Measurements from ENCODE around the gene TMEM151A.
"Not testable (repeated sequence)": the region's sequence is repeated elsewhere in the genome, so short reads cannot be mapped to it uniquely, and the experiment has no call there.

The TMEM151A gene

DNA sequence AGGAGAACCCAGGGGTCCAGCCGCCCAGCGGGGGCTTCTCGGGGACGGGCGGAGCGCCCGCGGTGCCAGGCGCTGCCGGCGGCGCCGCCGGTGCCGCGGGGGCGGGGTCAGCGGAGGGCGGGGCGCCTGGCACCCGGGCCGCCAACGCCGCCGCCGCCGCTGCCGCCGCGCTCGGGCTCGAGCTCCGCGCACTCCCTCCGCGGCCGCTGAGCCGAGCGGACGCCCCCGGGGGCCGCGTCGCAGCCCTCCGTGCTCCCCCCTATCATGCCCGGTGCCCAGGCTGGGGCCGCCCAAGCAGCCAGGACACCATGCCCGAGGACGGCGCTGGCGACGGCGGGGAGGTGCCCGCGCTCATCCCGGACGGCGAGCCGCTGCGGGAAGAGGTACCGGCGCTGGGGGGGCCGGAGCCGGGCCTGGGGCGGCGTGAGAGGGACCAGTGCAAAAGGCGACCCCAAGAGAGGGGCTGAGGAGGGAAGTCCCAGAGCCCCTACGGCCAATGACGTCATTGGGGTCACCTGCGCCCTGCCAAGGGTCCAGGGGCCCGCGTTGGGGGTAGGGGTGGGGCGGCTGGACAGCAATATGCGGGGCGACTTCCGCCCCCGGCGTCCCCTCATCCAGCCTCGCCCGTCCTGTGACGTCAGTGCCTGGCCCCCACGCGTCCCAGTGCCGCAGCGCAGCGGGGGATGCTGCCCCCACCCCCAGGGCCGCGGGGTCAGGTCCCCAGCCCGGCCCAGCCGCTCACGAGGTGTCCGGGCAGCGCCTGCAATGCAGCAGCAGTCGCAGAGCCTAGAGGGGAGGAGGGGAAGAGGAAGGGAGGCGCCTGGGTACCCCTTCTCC lies at the start of gene TMEM151A:
Gene TMEM151A, plus strand, starts transcription at position 189 of the 837 bp plus-strand sequence. Its CDS starts 120 bp downstream, at position 309.
- Histone ChIP-seq H3K4me3 (peak within 1 kb of the TSS; percentile 21), H3K36me3 (replicated peaks) (peaks cover 3% of the 10 kb centered on the region), H3K4me1 (peaks cover 9% of the 10 kb centered on the region), H3K9me3 (no peaks in the 10 kb centered on the region), H3K27me3 (ENCODE audit: low read depth) (peaks cover 29% of the 10 kb centered on the region)
- in situ Hi-C loops (cut with MboI; ENCODE audit: low sequenced_read_pairs) = no loop called here
- no peak for DNase-seq (ENCODE audit: low spot score in 2 of 2)

DNA sequence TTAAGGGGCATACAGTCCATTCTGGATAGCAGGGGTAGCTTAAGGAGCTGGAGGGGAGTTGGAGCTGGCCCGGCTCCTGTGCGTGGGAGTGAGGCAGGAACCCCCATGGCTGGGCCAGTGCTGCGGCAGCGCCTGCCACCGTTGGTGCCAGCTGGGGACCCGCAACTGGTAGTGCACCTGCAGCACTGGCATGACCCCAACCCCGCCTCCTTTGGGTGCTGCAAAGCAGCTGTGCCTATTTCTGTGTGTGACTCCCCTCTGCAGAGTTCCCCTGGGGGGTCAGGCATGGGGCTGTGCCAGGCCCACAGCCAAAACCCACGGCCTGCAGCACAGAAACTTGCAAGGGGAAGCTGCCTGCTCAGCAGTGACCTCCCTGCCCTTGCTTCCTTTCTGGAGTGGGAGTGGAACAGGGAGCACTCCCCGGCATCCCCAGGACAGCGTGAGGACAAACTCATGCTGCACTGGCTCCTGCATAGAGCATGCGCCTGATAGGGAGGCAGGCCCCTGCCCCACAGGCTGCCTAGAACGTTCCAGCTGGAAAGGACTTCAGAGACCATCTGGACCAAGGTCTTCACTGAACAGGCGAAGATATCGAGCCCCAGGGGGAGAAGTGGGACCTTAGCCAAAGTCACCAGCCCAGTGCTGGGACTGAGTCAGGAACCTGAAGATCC lies 49.5 kb upstream of the TMEM151A start:
- H3K27me3 ChIP-seq (ENCODE audit: low read depth) = no peaks in the 10 kb centered on the region
- no peak overlapping the region for H3K4me3 ChIP-seq
- H3K4me1 ChIP-seq = no peaks in the 10 kb centered on the region
- in situ Hi-C loops (cut with MboI; ENCODE audit: low sequenced_read_pairs) = no loop called here
- DNase-seq (ENCODE audit: low spot score in 2 of 2) = no peak
- H3K9me3 ChIP-seq = no peaks in the 10 kb centered on the region
- no peaks in the 10 kb centered on the region; the same call in 1 of the 2 replicates for H3K36me3 ChIP-seq (replicated peaks)

DNA sequence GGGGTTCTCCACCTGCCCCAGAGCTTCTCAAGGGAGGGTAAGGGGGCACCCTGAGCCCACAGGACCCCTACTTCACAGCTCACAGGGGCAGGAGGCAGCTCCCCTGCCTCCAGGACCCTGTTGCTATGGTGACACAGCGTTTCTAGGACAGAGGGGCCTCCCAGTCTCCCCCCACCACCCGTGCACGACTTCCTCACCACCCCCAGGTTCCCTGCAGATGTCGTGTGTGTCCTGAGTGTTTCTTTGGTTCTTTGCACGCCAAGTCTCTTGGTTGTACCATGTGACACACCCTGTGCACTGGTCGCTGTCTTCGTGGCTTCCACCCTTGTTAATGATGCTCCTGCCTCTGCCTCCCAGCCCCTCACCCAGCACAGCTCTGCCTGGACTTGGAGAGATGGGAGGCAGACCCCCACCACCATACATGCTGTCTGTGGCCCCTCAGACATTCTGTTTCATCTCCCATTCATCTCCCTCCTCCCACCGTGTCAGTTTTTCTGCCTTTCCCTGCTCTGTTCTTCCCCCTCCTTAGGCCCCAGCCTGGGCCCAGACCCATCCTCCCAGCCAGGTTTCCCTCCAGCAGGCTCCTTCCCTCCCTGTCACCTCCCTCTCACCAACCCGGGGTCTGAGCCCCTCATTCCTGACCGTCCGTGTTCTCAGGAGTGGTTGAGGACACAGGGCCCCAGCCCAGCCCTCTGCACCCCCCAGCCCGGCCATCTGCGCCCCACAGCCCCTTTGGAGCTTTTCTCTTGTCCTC lies 47.7 kb upstream of the TMEM151A start:
- H3K4me3 ChIP-seq = no peak overlapping the region
- no peaks in the 10 kb centered on the region for H3K4me1 ChIP-seq
- in situ Hi-C loops (cut with MboI; ENCODE audit: low sequenced_read_pairs) = no loop called here
- H3K36me3 ChIP-seq (replicated peaks) = no peaks in the 10 kb centered on the region; the same call in 1 of the 2 replicates
- no peaks in the 10 kb centered on the region for H3K9me3 ChIP-seq
- H3K27me3 ChIP-seq (ENCODE audit: low read depth) = no peaks in the 10 kb centered on the region
- no peak for DNase-seq (ENCODE audit: low spot score in 2 of 2)

DNA sequence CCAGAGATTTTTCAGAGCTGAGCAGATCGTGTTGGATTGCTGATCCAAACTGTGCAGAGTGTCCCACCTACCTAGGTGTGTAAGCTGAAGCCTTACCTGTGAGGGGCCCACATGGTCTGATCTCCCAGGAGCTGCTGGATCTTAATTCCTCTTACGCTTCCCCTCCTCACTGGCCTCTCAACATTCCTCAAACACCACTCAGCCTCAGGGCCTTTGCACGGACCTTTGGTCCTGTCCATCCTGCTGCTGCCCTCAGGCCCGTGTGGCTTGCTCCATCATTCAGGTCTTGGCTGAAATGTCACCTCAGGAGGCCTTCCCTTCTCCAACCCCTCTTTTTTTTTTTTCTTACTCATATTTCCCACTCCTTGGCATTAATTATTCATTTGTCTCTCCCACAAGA lies 44.4 kb upstream of the TMEM151A start:
- in situ Hi-C loops (cut with MboI; ENCODE audit: low sequenced_read_pairs) = no loop called here
- Histone ChIP-seq H3K4me3 (no peak overlapping the region), H3K4me1 (no peaks in the 10 kb centered on the region), H3K27me3 (ENCODE audit: low read depth) (no peaks in the 10 kb centered on the region), H3K36me3 (replicated peaks) (no peaks in the 10 kb centered on the region), H3K9me3 (no peaks in the 10 kb centered on the region)
- DNase-seq (ENCODE audit: low spot score in 2 of 2) = no peak

DNA sequence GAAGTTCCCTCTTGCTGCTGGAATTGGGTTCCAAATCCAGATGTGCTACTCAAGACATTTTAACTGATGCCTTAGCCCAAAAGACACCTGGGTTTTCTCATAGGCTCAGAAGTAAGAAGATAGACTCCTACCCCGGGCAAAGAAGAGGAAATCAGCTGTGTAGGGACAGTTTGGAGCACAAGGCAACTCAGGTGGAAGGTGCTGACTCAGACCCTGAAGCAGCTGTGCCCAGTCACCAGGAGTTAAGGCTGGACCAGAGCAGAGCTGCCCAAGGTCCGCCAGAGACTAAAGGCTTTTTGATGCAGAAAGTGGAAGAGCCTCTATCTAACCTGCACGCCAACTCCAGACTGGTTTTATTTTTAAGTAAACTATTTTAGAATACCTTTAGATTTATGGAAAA lies 43.9 kb upstream of the TMEM151A start:
- no peak overlapping the region for H3K4me3 ChIP-seq
- no peak for DNase-seq (ENCODE audit: low spot score in 2 of 2)
- no peaks in the 10 kb centered on the region for H3K36me3 ChIP-seq (replicated peaks)
- no peaks in the 10 kb centered on the region for H3K27me3 ChIP-seq (ENCODE audit: low read depth)
- no peaks in the 10 kb centered on the region for H3K4me1 ChIP-seq
- in situ Hi-C loops (cut with MboI; ENCODE audit: low sequenced_read_pairs) = no loop called here
- H3K9me3 ChIP-seq = no peaks in the 10 kb centered on the region

DNA sequence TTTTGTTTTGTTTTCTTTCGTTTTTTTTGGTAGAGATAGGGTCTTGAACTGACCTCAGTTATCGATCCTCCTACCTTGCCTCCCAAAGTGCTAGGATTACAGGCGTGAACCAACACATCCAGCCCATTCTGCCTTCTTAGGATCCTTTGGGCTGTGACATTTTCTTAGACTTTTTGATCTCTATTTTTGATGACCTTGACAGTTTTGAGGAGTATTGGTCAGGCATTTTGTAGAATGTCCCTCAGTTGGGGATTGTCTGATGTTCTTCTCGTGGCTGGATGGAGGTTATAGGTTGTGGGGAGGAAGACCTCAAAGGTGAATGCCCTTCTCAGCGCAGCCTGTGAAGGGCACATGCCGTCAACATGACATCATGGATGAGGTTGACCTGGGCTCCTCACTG lies 42.8 kb upstream of the TMEM151A start:
- Histone ChIP-seq H3K4me1 (no peaks in the 10 kb centered on the region), H3K4me3 (no peak overlapping the region)
- in situ Hi-C loops (cut with MboI; ENCODE audit: low sequenced_read_pairs) = no loop called here

DNA sequence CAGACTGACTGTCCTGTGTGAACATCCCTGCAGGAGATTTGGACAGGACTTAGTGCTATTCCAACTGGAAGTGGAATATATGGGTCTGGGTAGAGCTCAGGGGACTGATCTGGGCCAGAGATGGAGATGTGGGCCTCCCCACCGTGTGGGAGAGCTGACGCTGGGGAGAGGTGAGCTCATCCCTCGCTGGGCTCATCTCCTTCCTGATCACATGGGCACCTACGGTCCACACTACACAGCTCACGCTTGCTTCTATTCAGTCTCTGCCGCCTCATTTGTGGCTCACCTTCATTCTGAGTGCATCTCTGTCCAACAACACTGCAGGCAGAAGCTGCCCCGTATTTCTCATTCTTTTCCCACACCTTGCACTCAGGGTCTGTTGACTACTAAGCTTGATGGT lies 39.9 kb upstream of the TMEM151A start:
- Histone ChIP-seq H3K36me3 (replicated peaks) (no peaks in the 10 kb centered on the region), H3K4me1 (peaks cover 3% of the 10 kb centered on the region), H3K27me3 (ENCODE audit: low read depth) (no peaks in the 10 kb centered on the region), H3K9me3 (no peaks in the 10 kb centered on the region), H3K4me3 (no peak overlapping the region)
- DNase-seq (ENCODE audit: low spot score in 2 of 2) = no peak
- in situ Hi-C loops (cut with MboI; ENCODE audit: low sequenced_read_pairs) = no loop called here

More for the DNA sequence above, 42.8 kb upstream of the TMEM151A start:
- no peaks in the 10 kb centered on the region for H3K9me3 ChIP-seq
- no peak for DNase-seq (ENCODE audit: low spot score in 2 of 2)
- H3K36me3 ChIP-seq (replicated peaks) = no peaks in the 10 kb centered on the region
- H3K27me3 ChIP-seq (ENCODE audit: low read depth) = no peaks in the 10 kb centered on the region

DNA sequence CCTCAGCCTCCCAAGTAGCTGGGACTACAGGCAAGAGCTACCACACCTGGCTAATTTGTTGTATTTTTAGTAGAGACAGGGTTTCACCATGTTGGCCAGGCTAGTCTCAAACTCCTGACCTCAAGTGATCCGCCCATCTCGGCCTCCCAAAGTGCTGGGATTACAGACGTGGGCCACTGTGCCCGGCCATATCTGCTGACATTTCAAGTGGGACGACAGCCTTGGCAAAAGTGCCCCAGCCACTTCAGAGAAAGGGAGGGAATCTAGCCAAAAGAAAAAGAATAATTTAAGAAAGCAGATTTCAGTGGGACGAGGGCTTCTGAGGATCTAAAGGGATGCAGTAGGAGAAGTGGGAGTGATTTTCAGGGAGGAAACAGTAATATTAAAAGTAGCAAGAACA lies 38.6 kb upstream of the TMEM151A start:
- in situ Hi-C loops (cut with MboI; ENCODE audit: low sequenced_read_pairs) = not testable (repeated sequence)

DNA sequence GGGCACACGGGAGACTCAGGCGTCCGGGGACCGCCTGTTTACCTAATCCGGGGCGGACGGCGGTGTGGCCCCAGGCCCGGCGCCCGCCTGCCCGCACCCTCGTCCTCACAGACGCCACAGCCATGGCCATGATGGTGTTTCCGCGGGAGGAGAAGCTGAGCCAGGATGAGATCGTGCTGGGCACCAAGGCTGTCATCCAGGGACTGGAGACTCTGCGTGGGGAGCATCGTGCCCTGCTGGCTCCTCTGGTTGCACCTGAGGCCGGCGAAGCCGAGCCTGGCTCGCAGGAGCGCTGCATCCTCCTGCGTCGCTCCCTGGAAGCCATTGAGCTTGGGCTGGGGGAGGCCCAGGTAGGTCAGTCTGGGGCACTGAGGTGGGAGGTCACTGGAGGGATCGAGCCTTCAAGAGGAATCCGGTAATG lies 33.2 kb upstream of the TMEM151A start:
- Histone ChIP-seq H3K27me3 (ENCODE audit: low read depth) (no peaks in the 10 kb centered on the region), H3K9me3 (no peaks in the 10 kb centered on the region), H3K4me3 (peak overlapping the region; percentile 92), H3K4me1 (peaks cover 11% of the 10 kb centered on the region), H3K36me3 (replicated peaks) (peaks cover 36% of the 10 kb centered on the region)
- in situ Hi-C loops (cut with MboI; ENCODE audit: low sequenced_read_pairs) = no loop called here
- DNase-seq (ENCODE audit: low spot score in 2 of 2) = no peak

More for the DNA sequence above, 38.6 kb upstream of the TMEM151A start:
- not testable (repeated sequence) for H3K4me1 ChIP-seq; DNase-seq (ENCODE audit: low spot score in 2 of 2); H3K36me3 ChIP-seq (replicated peaks); H3K27me3 ChIP-seq (ENCODE audit: low read depth); H3K9me3 ChIP-seq; H3K4me3 ChIP-seq

DNA sequence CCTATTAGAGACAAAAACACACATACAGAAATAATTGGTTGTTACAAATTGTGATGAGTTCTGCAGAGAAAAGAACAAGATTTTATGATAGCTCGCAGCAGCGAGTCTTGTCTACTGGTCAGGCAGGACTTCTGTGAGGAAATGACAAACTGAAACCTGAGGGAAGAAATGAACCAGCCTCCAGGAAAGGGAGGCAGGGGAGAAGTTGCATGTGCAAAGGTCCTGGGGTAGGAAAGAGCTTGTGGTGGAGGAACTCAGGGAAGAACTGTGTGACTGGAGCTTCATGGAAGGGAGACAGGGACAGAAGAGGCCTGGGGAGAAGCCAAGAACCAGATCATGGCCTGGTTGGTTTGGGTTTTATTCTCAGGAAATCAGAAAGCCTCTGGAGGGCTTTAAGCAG lies 32.5 kb upstream of the TMEM151A start:
- Histone ChIP-seq H3K4me3 (no peak overlapping the region; the same call in 1 of the 2 replicates), H3K36me3 (replicated peaks) (peaks cover 37% of the 10 kb centered on the region)

DNA sequence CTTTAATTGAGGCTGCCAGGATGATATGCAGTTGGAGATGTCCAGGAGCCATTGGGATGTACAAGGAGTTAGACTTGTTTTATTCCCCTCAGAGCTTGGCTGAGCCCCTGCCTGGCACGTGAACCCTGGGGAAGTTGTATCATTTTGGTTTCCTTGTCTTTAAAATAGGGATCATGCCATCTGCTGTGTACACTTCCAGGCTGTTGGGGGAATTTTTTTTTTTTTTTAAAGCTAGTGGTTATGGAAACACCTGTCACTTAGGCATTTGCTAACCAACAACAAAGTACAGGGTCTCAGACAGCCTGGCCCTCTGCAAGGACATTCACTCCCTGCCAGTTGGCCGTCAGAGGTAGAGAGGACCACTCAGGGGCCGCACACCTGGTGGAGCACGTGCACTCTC lies 31.7 kb upstream of the TMEM151A start:
- no peak overlapping the region for H3K4me3 ChIP-seq
- in situ Hi-C loops (cut with MboI; ENCODE audit: low sequenced_read_pairs) = no loop called here
- no peaks in the 10 kb centered on the region for H3K9me3 ChIP-seq
- H3K27me3 ChIP-seq (ENCODE audit: low read depth) = no peaks in the 10 kb centered on the region
- peaks cover 11% of the 10 kb centered on the region for H3K4me1 ChIP-seq
- H3K36me3 ChIP-seq (replicated peaks) = peaks cover 44% of the 10 kb centered on the region
- DNase-seq (ENCODE audit: low spot score in 2 of 2) = no peak

More for the DNA sequence above, 32.5 kb upstream of the TMEM151A start:
- in situ Hi-C loops (cut with MboI; ENCODE audit: low sequenced_read_pairs) = no loop called here
- DNase-seq (ENCODE audit: low spot score in 2 of 2) = no peak
- H3K27me3 ChIP-seq (ENCODE audit: low read depth) = no peaks in the 10 kb centered on the region
- peaks cover 11% of the 10 kb centered on the region for H3K4me1 ChIP-seq
- H3K9me3 ChIP-seq = no peaks in the 10 kb centered on the region

DNA sequence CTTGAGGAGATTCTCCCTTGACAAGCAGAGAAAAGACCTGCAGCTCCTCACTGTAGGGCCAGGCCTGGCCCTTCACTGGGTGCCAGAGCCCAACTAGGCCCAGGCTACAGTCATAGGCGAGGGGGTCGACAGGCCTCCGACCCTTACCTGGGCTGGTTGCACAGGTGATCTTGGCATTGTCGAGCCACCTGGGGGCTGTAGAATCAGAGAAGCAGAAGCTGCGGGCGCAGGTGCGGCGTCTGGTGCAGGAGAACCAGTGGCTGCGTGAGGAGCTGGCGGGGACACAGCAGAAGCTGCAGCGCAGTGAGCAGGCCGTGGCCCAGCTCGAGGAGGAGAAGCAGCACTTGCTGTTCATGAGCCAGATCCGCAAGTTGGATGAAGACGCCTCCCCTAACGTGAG lies 30.1 kb upstream of the TMEM151A start:
- in situ Hi-C loops (cut with MboI; ENCODE audit: low sequenced_read_pairs) = no loop called here
- no peak overlapping the region for H3K4me3 ChIP-seq
- H3K9me3 ChIP-seq = no peaks in the 10 kb centered on the region
- DNase-seq (ENCODE audit: low spot score in 2 of 2) = no peak
- H3K36me3 ChIP-seq (replicated peaks) = peaks cover 54% of the 10 kb centered on the region
- H3K27me3 ChIP-seq (ENCODE audit: low read depth) = no peaks in the 10 kb centered on the region
- peaks cover 11% of the 10 kb centered on the region for H3K4me1 ChIP-seq

DNA sequence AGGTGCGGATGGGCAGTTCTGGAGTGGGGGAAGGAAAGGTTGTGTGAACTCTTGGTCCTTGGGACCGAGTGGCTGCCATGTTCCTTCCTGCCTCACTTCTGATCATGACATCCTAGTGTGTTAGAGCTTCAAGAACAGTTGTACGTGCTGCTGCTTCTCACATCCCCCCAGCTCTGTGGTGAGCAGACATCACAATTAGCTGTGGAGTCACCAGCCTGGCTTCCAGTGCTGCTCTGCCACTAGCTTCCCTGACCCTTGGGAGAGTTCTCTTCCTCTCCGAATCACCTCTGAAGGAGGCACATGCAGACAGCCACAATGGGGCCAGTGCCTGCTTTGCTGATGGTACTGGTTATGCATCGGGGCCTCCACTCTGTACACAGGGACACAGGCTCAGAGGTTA lies 29.5 kb upstream of the TMEM151A start:
- no peak overlapping the region for H3K4me3 ChIP-seq
- peaks cover 9% of the 10 kb centered on the region for H3K4me1 ChIP-seq
- H3K27me3 ChIP-seq (ENCODE audit: low read depth) = no peaks in the 10 kb centered on the region
- no peaks in the 10 kb centered on the region for H3K9me3 ChIP-seq
- peaks cover 61% of the 10 kb centered on the region for H3K36me3 ChIP-seq (replicated peaks)
- in situ Hi-C loops (cut with MboI; ENCODE audit: low sequenced_read_pairs) = no loop called here
- no peak for DNase-seq (ENCODE audit: low spot score in 2 of 2)

DNA sequence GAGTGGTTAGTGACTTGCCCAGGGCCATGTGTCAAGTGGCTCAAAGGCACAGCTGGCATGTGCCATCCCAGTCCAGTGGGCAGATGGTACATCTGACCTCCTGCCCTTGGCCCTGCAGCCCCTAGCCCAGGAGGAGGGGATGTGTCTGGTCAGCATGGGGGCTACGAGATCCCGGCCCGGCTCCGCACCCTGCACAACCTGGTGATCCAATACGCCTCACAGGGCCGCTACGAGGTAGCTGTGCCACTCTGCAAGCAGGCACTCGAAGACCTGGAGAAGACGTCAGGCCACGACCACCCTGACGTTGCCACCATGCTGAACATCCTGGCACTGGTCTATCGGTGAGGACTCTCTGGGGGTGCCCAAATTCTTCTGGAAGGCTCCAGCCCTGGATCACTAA lies 29.0 kb upstream of the TMEM151A start:
- H3K27me3 ChIP-seq (ENCODE audit: low read depth) = no peaks in the 10 kb centered on the region
- H3K9me3 ChIP-seq = no peaks in the 10 kb centered on the region
- H3K4me1 ChIP-seq = peaks cover 9% of the 10 kb centered on the region
- in situ Hi-C loops (cut with MboI; ENCODE audit: low sequenced_read_pairs) = no loop called here
- DNase-seq (ENCODE audit: low spot score in 2 of 2) = no peak
- H3K36me3 ChIP-seq (replicated peaks) = peaks cover 61% of the 10 kb centered on the region
- no peak overlapping the region for H3K4me3 ChIP-seq
